ENCODE data around the gene HNRNPR. TPM values are rescaled to one million over a fixed set of nuclear protein-coding genes. Genes with fewer than 3 reads are reported as not detected.
A peak's percentile ranks its signal among the peaks of the same experiment; 100 is the strongest.

Gene HNRNPR
- total RNA-seq, 2 donors from 2014 or later: 95.1 to 117 TPM

- intact Hi-C loops (cut with DNase I): no loop called here
- peak; percentile 49 for DNase-seq (ENCODE audit: low spot score)
Measured at GRCh38 chr1:23370709-23371584, 26.9 kb upstream of the HNRNPR start.

GRCh38 chr1:23370330-23370708 is 26.2 kb upstream of the HNRNPR start:
- intact Hi-C loops (cut with DNase I): no loop called here
- DNase-seq (ENCODE audit: low spot score): peak; percentile 29

DNA sequence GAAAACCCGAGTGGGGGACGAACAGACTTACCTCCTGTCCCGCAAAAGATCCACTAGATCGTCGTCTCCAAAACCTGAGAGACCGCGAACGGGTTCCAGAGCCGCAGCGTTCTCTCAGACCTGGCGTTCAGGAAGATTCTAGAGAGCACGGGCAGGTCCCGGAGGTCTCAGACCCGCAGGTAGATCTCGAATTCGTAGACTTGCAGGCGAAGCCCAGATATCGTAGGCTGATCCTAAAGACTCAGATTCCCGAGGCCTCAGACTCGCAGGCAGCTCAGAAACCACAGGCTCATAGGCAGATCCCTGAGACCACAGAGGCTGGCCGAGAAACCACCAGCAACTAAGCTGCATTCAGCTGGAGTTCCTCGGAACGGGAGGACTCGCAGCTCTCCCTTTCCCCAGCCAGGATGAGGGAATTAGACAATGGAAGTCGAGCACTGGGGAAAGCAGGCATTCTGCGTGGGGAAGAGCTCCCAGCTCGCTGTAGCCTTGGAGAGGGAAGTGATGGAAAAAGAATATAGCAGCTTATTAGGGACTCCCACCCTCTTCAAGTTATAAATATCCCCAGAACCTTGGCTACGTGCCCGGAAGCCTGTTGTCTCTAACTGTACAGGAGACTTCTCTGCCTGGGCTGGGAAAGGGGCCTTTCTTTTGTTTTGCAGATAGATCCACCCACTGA is 25.4 kb upstream of the HNRNPR start, which contains the start of gene ZNF436:
TSS of gene ZNF436 (minus strand) at position 502 of the 679 bp plus-strand sequence. CDS start 1,831 bp downstream, outside the sequence.
- DNase-seq (ENCODE audit: low spot score): peak; percentile 92
- intact Hi-C loops (cut with DNase I): no loop called here

DNA sequence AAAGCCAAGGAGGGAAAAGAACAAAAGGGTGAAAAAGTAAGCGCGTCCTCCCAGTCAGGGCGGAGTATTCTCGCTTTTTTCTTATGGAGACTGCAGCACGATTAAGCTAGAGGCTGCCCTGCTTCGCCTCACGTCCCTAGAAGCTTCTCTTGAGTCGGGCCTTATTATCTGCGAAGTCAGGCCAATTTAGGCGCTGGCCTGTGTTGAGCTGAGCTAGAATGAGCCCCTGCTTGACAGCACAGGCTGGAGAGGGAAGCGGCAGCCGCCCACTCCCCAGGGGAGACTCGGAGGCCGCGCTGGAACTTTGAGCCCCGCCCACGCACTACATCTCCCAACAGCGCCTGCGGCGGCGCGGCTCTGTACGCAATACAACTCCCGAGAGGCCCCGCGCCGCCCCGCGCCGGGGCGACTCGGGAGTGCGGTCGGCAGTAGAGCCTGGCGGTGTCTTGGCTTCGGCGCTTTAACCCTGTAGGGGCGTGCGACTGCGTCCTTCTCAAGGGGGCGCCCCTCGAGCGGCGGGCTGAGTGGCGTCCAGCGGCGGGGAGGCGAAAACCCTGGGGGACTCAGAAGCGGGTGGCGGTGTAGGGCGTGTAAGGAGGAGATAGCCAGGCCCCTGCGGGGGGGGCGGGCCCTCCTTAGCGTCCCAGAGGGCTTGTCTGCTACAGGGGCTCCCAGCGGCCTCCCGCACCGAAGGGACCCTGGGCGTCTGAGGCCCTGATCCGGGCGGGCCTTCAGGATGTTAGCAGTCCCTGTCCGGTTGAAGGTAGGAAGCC is 24.7 kb upstream of the HNRNPR start:
- intact Hi-C loops (cut with DNase I): no loop called here
- peak; percentile 97 for DNase-seq (ENCODE audit: low spot score)

DNA sequence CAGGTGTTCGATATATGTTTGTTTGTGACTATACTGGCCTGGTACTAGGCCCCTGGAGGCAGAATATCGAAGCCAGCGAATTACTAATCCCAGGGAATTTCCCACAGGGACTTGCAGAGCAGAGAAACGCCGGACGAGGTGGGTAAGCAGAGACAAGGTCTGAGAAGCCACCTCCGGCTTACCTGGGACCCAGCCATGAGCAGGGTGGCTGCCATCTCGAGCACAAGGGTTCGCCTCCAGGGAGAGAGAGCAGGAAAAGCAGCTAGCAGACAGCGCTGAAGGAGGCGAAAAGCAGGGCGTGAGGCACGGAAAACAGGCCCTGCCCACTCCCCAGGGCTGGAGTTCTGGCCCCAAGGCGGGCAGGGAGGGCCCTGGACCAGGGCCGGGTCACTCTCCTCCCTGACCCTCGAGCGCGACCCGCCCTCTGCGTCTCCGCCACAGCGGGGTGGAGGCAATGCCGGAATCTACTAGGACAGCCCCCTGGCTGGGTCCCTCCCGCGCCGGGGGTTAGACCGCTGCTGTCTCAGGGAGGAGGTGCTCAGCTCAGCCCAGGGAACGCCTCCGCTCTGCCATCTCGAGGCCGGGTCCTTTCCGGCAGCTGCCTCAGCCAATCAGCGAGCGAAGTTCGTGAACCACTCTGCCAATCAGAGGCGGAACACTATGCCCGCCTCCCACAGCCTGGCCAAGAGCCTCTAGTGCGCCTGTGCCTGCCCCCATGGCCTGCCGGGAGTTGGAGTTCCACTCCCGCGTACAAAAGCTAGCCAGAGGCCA is 23.9 kb upstream of the HNRNPR start:
- DNase-seq (ENCODE audit: low spot score): peak; percentile 99
- intact Hi-C loops (cut with DNase I): no loop called here

DNA sequence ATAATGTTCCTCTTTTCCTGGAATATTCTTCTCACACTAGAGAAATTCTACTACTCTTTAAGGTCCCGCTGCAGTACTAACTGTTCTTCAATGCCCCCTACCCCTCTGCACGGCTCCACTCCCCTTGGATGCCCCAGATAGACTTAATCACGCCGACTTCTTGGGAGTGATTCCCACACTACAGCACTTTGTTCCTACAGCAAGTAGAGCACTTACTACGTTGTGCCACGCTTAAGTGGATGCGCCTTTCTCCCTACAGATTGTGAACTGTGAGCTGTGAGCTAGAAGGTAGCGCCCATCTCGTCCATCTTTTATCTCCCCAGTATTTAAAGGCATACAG is 23.3 kb upstream of the HNRNPR start:
- intact Hi-C loops (cut with DNase I): no loop called here
- DNase-seq (ENCODE audit: low spot score): peak; percentile 51

GRCh38 chr1:23366598-23366997 is 22.5 kb upstream of the HNRNPR start:
- intact Hi-C loops (cut with DNase I): no loop called here

GRCh38 chr1:23366146-23366545 is 22.1 kb upstream of the HNRNPR start:
- DNase-seq (ENCODE audit: low spot score): no peak
- intact Hi-C loops (cut with DNase I): no loop called here

More at GRCh38 chr1:23366598-23366997, 22.5 kb upstream of the HNRNPR start:
- DNase-seq (ENCODE audit: low spot score): no peak

DNA sequence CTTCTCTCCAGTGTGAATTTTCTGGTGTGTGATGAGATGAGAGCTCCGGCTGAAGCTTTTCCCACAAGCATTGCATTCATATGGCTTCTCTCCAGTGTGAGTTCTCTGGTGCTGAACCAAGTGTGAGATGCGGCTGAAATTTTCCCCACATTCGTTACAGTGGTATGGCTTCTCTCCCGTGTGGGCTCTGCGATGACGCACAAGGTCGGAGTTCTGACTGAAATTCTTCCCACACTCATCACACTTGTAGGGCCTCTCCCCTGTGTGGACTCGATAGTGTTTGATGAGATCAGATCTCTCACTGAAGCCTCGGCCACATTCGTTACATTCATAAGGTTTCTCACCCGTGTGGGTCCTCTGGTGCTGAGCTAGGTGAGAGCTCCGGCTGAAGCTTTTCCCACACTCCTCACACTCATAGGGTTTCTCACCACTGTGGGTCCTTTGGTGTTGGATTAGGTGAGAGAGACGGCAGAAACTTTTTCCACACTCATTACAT is 18.2 kb upstream of the HNRNPR start:
- intact Hi-C loops (cut with DNase I): no loop called here
- no peak for DNase-seq (ENCODE audit: low spot score)

DNA sequence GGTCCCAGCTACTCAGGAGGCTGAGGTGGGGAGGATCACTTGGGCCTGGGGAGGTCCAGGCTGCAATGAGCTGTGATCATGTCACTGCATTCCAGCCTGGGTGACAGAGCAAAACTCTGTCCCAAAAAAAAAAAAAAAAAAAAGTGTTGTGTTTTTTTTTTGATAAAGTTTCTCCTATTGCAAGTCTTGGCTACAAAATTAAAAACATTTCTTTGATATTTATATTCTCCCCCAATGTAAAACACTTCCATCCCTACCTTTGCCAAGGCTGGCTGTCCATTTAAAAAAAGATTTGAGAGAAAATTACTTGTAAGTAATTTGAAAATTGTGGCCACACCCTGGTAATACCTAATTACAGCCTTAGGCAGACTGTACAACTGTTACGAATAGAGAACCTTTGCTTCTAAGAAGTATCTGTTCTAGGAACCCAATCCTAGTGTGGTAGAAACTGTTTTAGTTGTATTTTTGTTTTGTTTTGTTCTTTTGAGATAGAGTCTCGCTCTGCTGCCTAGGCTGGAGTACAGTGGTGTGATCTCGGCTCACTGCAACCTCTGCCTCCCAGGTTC is 14.3 kb upstream of the HNRNPR start:
- intact Hi-C loops (cut with DNase I): no loop called here
- DNase-seq (ENCODE audit: low spot score): no peak

GRCh38 chr1:23357138-23357908 is 13.2 kb upstream of the HNRNPR start:
- intact Hi-C loops (cut with DNase I): no loop called here
- DNase-seq (ENCODE audit: low spot score): no peak

GRCh38 chr1:23356471-23357137 is 12.5 kb upstream of the HNRNPR start:
- intact Hi-C loops (cut with DNase I): no loop called here
- no peak for DNase-seq (ENCODE audit: low spot score)

DNA sequence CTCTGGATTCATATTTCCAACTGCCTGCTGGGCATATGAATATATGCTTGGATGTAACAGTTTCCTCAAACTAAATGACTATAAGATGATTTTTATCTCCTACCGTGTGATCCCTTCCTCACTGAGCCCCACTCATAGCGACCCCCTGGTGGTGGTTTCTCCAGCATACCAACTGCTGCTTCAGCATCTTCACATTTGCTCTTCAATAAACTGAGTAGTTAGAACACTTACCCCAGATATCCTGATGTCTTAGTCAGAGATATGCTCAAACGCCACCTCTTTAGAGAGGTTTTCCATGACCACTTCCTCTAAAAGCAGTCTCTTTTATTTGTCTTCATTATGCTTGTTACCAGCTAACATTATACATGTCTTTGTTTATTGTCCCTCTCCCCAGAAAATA is 10.2 kb upstream of the HNRNPR start:
- intact Hi-C loops (cut with DNase I): no loop called here
- no peak for DNase-seq (ENCODE audit: low spot score)

GRCh38 chr1:23352096-23352695 is 8.1 kb upstream of the HNRNPR start:
- DNase-seq (ENCODE audit: low spot score): no peak
- intact Hi-C loops (cut with DNase I): no loop called here

DNA sequence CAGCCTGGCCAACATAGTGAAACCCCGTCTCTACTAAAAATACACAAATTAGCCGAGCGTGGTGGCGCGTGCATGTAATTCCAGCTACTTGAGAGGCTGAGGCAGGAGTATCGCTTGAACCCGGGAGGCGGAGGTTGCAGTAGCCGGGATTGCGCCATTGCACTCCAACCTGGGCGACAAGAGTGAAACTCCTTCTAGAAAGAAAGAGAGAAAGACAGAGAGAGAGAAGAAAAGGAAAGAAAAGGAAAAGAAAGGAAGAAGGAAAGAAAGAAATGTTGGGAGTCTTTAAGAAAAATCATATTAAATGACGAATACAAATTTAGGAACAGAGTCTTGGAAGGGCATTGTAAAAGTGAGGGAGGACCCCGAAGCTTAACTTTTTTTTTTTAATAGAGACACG is 1.8 kb upstream of the HNRNPR start:
- intact Hi-C loops (cut with DNase I): loop anchor here in 1 of 2 donors (10.0 kb wide), 1 partner anchor 59 kb away; no protein-coding TSS in a partner anchor
- DNase-seq (ENCODE audit: low spot score): no peak

GRCh38 chr1:23344987-23345472 is 946 bp upstream of the HNRNPR start:
- intact Hi-C loops (cut with DNase I): loop anchor here in 1 of 2 donors (10.0 kb wide), 1 partner anchor 60 kb away; no protein-coding TSS in a partner anchor
- no peak for DNase-seq (ENCODE audit: low spot score)
